ENCODE data around the gene MAP3K9.

DNA sequence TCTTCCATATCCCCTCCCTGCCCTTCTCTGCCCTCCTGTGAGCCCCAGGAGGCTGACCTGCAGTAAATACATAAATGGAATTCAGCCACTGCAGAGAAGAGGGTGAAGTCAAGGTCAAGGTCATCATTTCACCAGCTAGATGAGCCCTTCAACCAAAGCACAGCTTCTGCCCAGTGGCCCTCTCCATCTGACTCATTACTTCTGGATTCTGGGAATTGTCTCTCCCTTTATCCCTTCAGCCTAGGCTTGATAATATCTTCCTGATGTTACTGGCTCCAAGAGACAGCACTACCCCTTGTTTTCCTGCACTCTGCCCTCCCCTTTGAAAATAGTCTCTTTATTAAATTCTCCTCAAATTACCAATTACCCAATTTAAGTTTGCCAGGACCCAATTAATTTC is 103.1 kb downstream of the MAP3K9 start:
- TF ChIP-seq, protein P1, sequence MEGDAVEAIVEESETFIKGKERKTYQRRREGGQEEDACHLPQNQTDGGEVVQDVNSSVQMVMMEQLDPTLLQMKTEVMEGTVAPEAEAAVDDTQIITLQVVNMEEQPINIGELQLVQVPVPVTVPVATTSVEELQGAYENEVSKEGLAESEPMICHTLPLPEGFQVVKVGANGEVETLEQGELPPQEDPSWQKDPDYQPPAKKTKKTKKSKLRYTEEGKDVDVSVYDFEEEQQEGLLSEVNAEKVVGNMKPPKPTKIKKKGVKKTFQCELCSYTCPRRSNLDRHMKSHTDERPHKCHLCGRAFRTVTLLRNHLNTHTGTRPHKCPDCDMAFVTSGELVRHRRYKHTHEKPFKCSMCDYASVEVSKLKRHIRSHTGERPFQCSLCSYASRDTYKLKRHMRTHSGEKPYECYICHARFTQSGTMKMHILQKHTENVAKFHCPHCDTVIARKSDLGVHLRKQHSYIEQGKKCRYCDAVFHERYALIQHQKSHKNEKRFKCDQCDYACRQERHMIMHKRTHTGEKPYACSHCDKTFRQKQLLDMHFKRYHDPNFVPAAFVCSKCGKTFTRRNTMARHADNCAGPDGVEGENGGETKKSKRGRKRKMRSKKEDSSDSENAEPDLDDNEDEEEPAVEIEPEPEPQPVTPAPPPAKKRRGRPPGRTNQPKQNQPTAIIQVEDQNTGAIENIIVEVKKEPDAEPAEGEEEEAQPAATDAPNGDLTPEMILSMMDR (IDR thresholded peaks at IDR 0.05), result peak in 1 of 3 donors; percentile 44
- TF ChIP-seq POLR2A (IDR thresholded peaks at IDR 0.05), result no peak

All from lower leg skin (tissue), 3 donors.